Fibroblast of the aortic adventitia (primary cell): ENCODE data around the gene AKAP6. TPM values are rescaled to one million over a fixed set of nuclear protein-coding genes. Genes with fewer than 3 reads are reported as not detected.
A peak's percentile ranks its signal among the peaks of the same experiment; 100 is the strongest.

Source experiments
- DNase-seq: peaks from one replicate; pipeline ENCODE4 v3.0.0-alpha.2; 2010; ENCODE audit warnings: low read depth
- H3K4me3 ChIP-seq: 2 replicates; pipeline ENCODE4 v1.5.1; 2011; ENCODE audit warnings: low read depth, mild to moderate bottlenecking, control low read depth, low read length, moderate library complexity
- CTCF ChIP-seq: IDR thresholded peaks from 2 replicates; pipeline ENCODE4 v1.5.1; 2011; ENCODE audit warnings: mild to moderate bottlenecking, low read length, control low read depth, inconsistent platforms; ENCODE audit not compliant: insufficient read depth
- total RNA-seq: library from RNA; depleted of rRNA; stranded (reverse); fragments of >200 nt; gene quantifications from 2 replicates; pipeline ENCODE4 v1.2.3, GENCODE V29; 2012; ENCODE audit warnings: low replicate concordance

Gene AKAP6
- total RNA-seq, 1 donor = 2.2 TPM

GRCh38 chr14:32342847-32343194, 13.7 kb downstream of the AKAP6 start:
- no peak overlapping the region for H3K4me3 ChIP-seq
- TF ChIP-seq CTCF = no peak
- DNase-seq = no peak

GRCh38 chr14:32343926-32344430, 14.9 kb downstream of the AKAP6 start:
- no peak for DNase-seq
- H3K4me3 ChIP-seq = no peak overlapping the region
- no peak for TF ChIP-seq CTCF

- no peak for TF ChIP-seq CTCF
- peak; percentile 40 for DNase-seq
- H3K4me3 ChIP-seq = no peak overlapping the region
Measured at GRCh38 chr14:32345311-32345791, 16.3 kb downstream of the AKAP6 start.

GRCh38 chr14:32349322-32349721, 20.2 kb downstream of the AKAP6 start:
- no peak overlapping the region for H3K4me3 ChIP-seq
- DNase-seq = no peak
- no peak for TF ChIP-seq CTCF

- H3K4me3 ChIP-seq = no peak overlapping the region
- TF ChIP-seq CTCF = no peak
- DNase-seq = no peak
Measured at GRCh38 chr14:32350020-32350419, 20.9 kb downstream of the AKAP6 start.

GRCh38 chr14:32352631-32353030, 23.5 kb downstream of the AKAP6 start:
- no peak for TF ChIP-seq CTCF
- peak; percentile 26 for DNase-seq
- H3K4me3 ChIP-seq = no peak overlapping the region

- no peak for TF ChIP-seq CTCF
- H3K4me3 ChIP-seq = no peak overlapping the region
- DNase-seq = no peak
Measured at GRCh38 chr14:32354716-32355115, 25.6 kb downstream of the AKAP6 start.
